Right lobe of liver (tissue), 4 donors: ENCODE data around the gene SCMH1.

ENCODE experiments used
- CTCF ChIP-seq, 4 donors: fragments of 200-600 bp in 3 of 4; fragments of 450-650 bp in 1 of 4; IDR thresholded peaks; one replicate each; pipeline versions ENCODE4 v1.5.1 to v1.8.0; 2016 to 2022; ENCODE audit warnings: antibody characterized with exemption in 4 of 4, mild to moderate bottlenecking in 2 of 4
- POLR2A ChIP-seq: fragments of 450-650 bp; IDR thresholded peaks from one replicate; pipeline ENCODE4 v1.6.1; 2017; ENCODE audit warnings: antibody characterized with exemption, mild to moderate bottlenecking
- donor health status: DM: no; HTN: no; CAD: no.
- donor health status: DM: no; HTN: no; CAD: no.
- donor health status: DM: no; HTN: yes; CAD: no.

- TF ChIP-seq POLR2A (no peak), CTCF (IDR thresholded peaks at IDR 0.05) (no peak)
These were observed 38.3 kb upstream of the SCMH1 start for GRCh38 chr1:41280202-41281032.
